NCI-H748 treated with DMSO at 0.1 percent for 48 hours (cell line): Measurements from ENCODE around the gene RPSA.
"Not testable (repeated sequence)": the region's sequence is repeated elsewhere in the genome, so short reads cannot be mapped to it uniquely, and the experiment has no call there.

Experiments used
- DNase-seq: peaks from one replicate; lab custom pipeline; 2025; lab: John Stamatoyannopoulos, UW

RPSA gene

GRCh38 chr3:39406368-39407258 is at the start of gene RPSA:
RPSA (plus strand) TSS chr3:39406720; CDS start chr3:39407654, 934 bp downstream.
- peak; percentile 90 for DNase-seq

- DNase-seq: no peak
Observed at GRCh38 chr3:39358333-39358732, 48.2 kb upstream of the RPSA start.

DNA sequence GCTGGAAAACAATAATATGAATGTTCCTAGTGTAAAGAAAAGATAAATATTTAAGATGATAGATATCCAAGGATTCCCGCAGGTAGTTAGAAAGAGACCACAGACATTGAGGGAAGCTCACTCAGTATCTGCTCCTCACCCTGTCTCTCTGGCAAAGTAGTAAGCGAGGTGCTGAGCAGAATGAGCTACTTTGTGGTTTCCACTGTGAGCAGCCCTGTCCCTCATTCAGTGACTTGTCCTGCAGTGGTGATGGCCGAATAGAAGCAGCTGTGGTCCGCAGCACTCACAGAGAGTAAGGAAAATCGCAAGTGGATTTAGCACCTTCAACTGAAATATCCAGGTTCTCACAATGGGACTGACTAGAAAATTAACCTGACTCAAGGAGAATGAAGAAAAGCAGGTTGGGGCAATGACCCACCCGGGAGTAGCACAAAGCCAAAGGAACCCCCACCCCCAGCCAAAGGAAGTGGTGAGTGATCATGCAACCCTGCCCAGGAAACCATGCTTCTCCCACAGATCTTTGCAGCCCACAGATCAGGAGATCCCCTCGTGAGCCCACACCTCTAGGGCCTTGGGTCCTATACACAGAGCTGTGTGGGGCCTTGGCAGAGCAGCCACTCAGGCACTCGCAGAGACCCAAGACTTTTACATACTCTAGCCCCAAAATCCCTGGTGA is 45.1 kb upstream of the RPSA start:
- DNase-seq: no peak

GRCh38 chr3:39362192-39362591 is 44.3 kb upstream of the RPSA start:
- DNase-seq: no peak

- DNase-seq: no peak
Observed at GRCh38 chr3:39362812-39363211, 43.7 kb upstream of the RPSA start.

DNA sequence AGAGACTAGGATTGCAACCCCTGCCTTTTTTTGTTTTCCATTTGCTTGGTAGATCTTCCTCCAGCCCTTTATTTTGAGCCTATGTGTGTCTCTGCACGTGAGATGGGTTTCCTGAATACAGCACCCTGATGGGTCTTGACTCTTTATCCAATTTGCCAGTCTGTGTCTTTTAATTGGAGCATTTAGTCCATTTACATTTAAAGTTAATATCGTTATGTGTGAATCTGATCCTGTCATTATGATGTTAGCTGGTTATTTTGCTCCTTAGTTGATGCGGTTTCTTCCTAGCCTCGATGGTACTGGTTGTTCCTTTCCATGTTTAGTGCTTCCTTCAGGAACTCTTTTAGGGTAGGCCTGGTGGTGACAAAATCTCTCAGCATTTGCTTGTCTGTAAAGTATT is 36.1 kb upstream of the RPSA start:
- DNase-seq: not testable (repeated sequence)

DNA sequence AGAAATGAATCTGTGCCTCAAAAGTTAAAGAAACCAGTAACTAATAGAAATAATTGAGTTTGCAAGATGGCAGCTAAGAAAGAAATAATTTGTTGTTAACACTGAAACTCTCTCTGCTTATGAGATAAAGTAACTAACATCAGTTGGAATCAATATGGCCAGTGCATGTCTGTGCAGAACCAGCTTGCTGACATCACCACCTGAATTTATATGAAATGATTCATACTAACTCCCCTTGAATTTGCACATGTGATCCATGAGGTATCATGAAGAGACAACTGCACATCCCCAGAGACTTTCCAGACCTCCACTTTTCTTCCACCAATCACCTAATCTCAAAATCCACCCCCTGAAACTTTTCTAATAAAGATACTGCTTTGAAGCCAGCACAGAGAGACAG is 33.7 kb upstream of the RPSA start:
- DNase-seq: no peak

DNA sequence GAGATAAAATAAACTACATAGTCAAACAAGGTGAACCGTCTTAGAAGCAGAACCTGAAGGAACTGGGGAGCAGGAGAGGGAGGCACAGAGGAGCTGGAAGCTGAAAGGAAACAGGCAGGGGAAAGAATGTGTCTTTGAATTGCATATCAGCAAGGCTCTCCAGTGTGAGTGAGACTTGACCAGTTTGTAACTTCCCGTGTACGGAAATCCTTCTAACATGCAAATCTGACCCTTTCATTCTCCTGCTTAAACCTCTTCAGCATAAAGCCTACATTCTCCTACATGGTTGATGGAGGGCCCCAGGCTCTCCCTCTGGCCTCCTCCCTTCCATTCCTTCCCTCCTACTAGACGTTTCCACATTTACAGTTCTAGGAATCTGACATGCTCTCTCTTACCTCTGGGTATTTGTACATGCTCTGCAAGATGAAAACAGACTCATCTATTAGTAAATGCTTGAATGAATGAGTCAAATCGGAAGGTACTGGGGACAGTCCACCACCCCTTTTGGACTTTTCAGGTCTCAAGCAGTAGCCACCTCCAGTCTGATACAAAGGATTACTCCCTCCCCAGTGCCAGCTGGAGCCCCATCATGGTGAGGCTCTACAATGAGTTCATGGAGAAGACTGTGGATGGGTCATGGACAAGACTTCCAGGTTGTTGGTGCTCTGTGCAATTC is 29.4 kb upstream of the RPSA start:
- DNase-seq: no peak

DNA sequence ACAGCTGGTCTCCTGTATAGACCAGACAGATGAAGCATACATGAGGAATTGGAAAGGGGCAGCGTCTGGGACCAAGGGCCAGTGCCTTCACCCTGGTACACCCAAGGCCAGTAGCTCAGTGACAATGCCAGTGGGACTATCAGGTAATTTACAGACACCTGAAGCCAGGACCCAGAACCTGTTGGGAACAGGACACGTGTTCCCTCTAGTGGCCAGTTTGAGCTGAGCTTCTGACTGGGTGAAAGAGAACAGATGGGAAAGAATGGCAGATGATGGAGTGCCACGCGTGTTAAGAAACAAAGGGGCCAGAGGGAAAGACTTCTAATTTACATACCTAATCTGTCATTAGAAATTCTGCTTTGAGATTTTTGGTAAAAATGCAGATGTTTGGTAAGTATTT is 28.4 kb upstream of the RPSA start:
- DNase-seq: no peak

DNA sequence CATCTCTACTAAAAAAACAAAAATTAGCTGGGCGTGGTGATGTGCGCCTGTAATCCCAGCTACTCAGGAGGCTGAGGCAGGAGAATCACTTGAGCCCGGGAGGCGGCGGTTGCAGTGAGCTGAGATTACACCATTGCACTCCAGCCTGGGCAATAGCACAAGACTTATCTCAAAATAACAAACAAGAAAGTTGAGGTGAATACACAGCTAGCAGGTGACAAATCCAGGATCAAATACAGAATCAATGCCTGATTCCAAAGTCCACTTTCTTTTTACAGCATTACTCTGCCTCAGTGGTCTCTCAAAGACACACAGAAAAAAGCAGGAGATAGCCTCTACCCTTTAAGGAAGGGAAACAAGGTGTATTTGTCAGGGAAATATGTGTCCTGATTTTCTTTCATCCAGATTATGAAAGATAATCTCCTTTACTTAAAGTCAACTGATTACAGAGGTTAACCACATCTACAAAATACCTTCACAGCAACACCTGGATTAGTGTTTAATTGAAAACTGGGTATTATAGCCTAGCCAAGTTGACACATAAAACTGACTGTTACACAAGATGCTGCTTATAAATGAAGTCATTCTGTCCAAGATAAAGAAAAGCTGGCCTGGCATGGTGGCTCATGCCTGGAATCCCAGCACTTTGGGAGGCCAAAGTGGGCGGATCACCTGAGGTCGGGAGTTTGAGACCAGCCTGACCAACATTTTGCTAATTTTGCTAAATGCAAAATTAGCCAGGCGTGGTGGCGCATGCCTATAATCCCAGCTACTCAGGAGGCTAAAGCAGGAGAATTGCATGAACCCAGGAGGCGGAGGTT is 27.4 kb upstream of the RPSA start:
- no peak for DNase-seq

GRCh38 chr3:39379778-39380155 is 26.8 kb upstream of the RPSA start:
- no peak for DNase-seq

GRCh38 chr3:39381432-39381831 is 25.1 kb upstream of the RPSA start:
- no peak for DNase-seq

GRCh38 chr3:39383045-39383880 is 23.3 kb upstream of the RPSA start, which contains the start of gene SLC25A38:
SLC25A38 (plus strand) TSS chr3:39383370; CDS start chr3:39383725, 355 bp downstream.
- no peak for DNase-seq

GRCh38 chr3:39383881-39384664 is 22.4 kb upstream of the RPSA start:
- no peak for DNase-seq

DNA sequence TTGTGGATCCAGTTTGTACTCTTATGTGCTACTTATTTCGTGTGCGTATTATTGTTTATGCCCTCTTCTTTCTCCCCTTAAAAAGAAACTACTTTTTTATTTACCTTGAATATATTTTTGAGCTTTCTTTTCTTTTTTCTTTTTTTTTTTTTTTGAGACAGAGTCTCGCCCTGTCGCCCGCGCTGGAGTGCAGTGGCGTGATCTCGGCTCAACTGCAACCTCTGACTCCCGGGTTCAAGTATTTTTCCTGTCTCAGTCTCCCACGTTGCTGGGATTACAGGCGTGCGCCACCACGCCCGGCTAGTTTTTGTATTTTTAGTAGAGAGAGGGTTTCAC is 21.9 kb upstream of the RPSA start:
- no peak for DNase-seq

DNA sequence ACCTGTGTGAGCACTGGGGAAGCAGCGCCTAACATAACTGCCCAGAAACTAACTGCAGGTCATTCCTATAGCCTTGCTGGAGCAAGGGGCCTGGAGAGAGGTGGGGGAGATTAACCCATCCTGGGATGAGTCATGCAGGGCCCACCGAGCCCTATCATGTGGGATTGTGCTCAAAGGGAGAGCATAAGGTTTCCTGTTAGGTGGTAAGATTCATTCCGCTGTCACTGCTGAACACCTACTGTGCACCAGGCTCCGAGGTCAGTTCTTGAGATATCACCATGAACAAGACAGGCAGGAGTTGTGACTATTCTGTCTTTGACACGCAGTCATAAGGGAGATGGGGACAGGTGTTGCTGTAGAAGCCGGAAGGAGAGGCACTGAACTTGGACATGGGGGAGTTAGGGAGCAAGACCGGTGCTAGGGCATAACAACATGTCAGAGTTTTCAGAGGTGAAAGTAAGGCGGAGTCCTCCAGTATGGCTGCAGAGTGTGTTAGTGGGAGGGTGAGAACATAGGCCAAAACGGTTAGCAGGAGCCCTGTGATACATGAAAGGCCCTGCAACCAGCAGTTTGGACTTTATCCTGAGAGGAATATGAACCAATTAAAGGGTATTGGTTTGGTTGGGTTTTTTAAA is 20.9 kb upstream of the RPSA start:
- no peak for DNase-seq

DNA sequence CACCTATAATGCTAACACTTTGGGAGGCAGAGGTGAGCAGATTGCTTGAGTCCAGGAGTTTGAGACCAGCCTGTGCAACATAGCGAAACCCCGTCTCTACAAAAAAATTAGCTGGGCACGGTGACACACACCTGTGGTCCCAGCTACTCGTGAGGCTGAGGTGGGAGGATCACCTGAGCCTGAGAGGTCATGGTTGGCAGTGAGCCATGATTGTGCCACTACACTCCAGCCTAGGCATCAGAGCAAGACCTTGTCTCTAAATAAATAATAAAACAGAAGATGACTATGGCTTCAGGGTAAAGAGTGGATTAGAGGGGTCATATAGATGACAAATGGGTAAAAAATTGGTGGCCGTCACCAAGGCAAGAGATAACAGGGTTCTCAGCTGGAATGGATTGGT is 20.2 kb upstream of the RPSA start:
- no peak for DNase-seq

DNA sequence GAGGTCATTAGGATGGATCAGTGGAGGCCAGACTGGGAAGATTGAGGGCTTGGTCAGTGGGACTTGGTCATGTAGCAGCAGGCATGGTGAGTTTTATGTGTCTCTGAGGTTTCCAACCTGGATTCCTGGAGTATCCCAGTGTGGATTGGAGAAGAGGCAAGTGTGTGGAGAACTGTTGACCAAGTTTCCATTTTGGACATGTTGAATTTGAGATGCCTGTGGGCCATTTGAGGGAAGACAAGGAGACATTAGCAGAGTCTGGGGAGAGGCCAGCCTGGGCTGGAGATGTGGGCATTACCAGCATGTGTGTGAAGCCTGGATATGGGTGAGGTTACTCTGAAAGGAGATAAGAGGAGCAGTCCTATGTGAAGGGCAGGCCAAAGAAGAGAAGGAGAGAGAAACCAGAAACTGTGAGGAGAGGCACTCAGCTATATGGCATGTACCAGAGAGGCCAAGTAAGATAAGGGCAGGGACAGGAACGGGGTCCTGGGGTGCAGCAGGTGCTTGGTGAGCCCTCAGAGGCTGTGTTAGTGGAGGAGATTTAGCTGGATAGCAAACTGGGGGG is 19.0 kb upstream of the RPSA start:
- DNase-seq: no peak

GRCh38 chr3:39388153-39388552 is 18.4 kb upstream of the RPSA start:
- DNase-seq: no peak
